GM12878 (cell line): ENCODE measurements around the gene SLC35A5.

Experiments used
- CTCF ChIP-seq, 3 experiments: IDR thresholded peaks in 2 of 3; conservative IDR thresholded peaks in 1 of 3; 2 replicates each; pipeline ENCODE4 v1.5.1; 2011; ENCODE audit warnings: low read depth in 3 of 3, low read length in 3 of 3, mild to moderate bottlenecking in 3 of 3, control low read depth in 2 of 3, moderate library complexity in 2 of 3, inconsistent platforms in 1 of 3, mixed read lengths in 1 of 3; ENCODE audit not compliant: control insufficient read depth in 2 of 3, insufficient read depth in 1 of 3; ENCODE audit errors: extremely low read depth in 1 of 3
- EP300 ChIP-seq, 2 experiments: fragments of 150-350 bp in 1 of 2; IDR thresholded peaks; 2 replicates each; pipeline ENCODE4 v1.6.1; 2011 to 2012; ENCODE audit warnings: low read depth in 2 of 2, low read length in 2 of 2, borderline replicate concordance in 1 of 2, improper control_type of control experiment in 1 of 2, inconsistent platforms in 1 of 2; ENCODE audit not compliant: control insufficient read depth in 1 of 2
- MAX ChIP-seq: IDR thresholded peaks from 2 replicates; pipeline ENCODE4 v1.6.1; 2012; ENCODE audit warnings: low read depth, low read length, improper control_type of control experiment
- NR2C2 ChIP-seq: IDR thresholded peaks from 2 replicates; pipeline ENCODE4 v1.6.1; 2011; ENCODE audit warnings: borderline replicate concordance, low read depth; ENCODE audit not compliant: control insufficient read depth, insufficient read length
- POLR2A ChIP-seq: IDR thresholded peaks from 2 replicates; pipeline ENCODE4 v1.6.1; 2011; ENCODE audit warnings: low read depth, mild to moderate bottlenecking, low read length
- POLR2AphosphoS5 ChIP-seq: IDR thresholded peaks from 2 replicates; pipeline ENCODE4 v1.6.1; 2011; ENCODE audit warnings: mild to moderate bottlenecking, low read length, inconsistent platforms
- POU2F2 ChIP-seq: IDR thresholded peaks from 3 replicates; pipeline ENCODE4 v1.6.1; 2011; ENCODE audit warnings: low read depth, mild to moderate bottlenecking, low read length, borderline replicate concordance
- RAD21 ChIP-seq: IDR thresholded peaks from 2 replicates; pipeline ENCODE4 v1.6.1; 2011; ENCODE audit warnings: mild to moderate bottlenecking, low read depth, low read length, moderate library complexity; ENCODE audit not compliant: insufficient read depth
- RBBP5 ChIP-seq: fragments of 200-600 bp; sonication (generic); conservative IDR thresholded peaks from 2 replicates; pipeline ENCODE4 v1.6.1; 2016
- SMC3 ChIP-seq: IDR thresholded peaks from 2 replicates; pipeline ENCODE4 v1.6.1; 2011; ENCODE audit warnings: low read length, improper control_type of control experiment, borderline replicate concordance
- ZSCAN29 ChIP-seq: fragments of 450-650 bp; IDR thresholded peaks from 2 replicates; pipeline ENCODE4 v1.6.1; 2017; ENCODE audit warnings: mild to moderate bottlenecking, moderate library complexity

- TF ChIP-seq CTCF (IDR thresholded peaks at IDR 0.05 in 2 of 3, conservative IDR thresholded peaks at IDR 0.05 in 1 of 3; ENCODE audit: control insufficient read depth in 2 of 3, extremely low read depth in 1 of 3, insufficient read depth in 1 of 3, low read depth in 3 of 3, low read length in 3 of 3) (no peak), SMC3 (no peak), POLR2A (no peak), NR2C2 (no peak), POLR2AphosphoS5 (no peak), EP300 (IDR thresholded peaks at IDR 0.05; ENCODE audit: borderline replicate concordance in 1 of 2, control insufficient read depth in 1 of 2, low read depth in 2 of 2, low read length in 2 of 2) (no peak), ZSCAN29 (no peak), MAX (no peak), POU2F2 (no peak), RAD21 (no peak), RBBP5 (no peak)
Measured at GRCh38 chr3:112557976-112558375, 3.9 kb upstream of the SLC35A5 start.
